Lower leg skin (tissue), 4 donors: Measurements from ENCODE around the gene PTGDR. TPM values are rescaled to one million over a fixed set of nuclear protein-coding genes. Genes with fewer than 3 reads are reported as not detected.

ENCODE experiments used
- DNase-seq, 2 donors: peaks; one replicate each; pipeline ENCODE4 v3.0.0-alpha.2; 2019; ENCODE audit warnings: low spot score in 2 of 2
- H3K4me3 ChIP-seq: fragments of 200-600 bp; sonication (generic); 2 replicates; pipeline ENCODE4 v1.5.1; 2017; ENCODE audit warnings: mild to moderate bottlenecking, low read depth; ENCODE audit not compliant: poor library complexity, severe bottlenecking
- POLR2A ChIP-seq, 2 donors: fragments of 450-650 bp; IDR thresholded peaks; one replicate each; pipeline ENCODE4 v1.6.1; 2016 to 2017; ENCODE audit warnings: antibody characterized with exemption in 2 of 2, mild to moderate bottlenecking in 1 of 2, moderate library complexity in 1 of 2
- WGBS, 2 donors: methylation state at CpG; one replicate each; pipeline ENCODE4 v1.1.5; 2018; 5-methylcytosine and 5-hydroxymethylcytosine counted together
- intact Hi-C: fragments of 100-400 bp; cut with DNase I; formaldehyde crosslinking; loops from one replicate; pipeline ENCODE4 v1.15.0; 2023; ENCODE audit warnings: low total_unique reads
- total RNA-seq, 4 donors: library from RNA; depleted of rRNA; stranded (reverse); fragments of >200 nt; gene quantifications; one replicate each; pipeline ENCODE4 v1.1.0, GENCODE V29; 2016
- TF ChIP-seq, protein P1 (sequence below), 3 donors: fragments of 450-650 bp; IDR thresholded peaks; one replicate each; pipeline ENCODE4 v1.5.1; 2016; ENCODE audit warnings: antibody characterized with exemption in 3 of 3, mild to moderate bottlenecking in 3 of 3, moderate library complexity in 2 of 3

Gene PTGDR, protein sequence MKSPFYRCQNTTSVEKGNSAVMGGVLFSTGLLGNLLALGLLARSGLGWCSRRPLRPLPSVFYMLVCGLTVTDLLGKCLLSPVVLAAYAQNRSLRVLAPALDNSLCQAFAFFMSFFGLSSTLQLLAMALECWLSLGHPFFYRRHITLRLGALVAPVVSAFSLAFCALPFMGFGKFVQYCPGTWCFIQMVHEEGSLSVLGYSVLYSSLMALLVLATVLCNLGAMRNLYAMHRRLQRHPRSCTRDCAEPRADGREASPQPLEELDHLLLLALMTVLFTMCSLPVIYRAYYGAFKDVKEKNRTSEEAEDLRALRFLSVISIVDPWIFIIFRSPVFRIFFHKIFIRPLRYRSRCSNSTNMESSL
- 1 to 10 TPM in 1 of 4 donors, under 1 TPM in 2, not detected in 1; 0.65 to 2.8 (median 0.88) TPM for total RNA-seq

GRCh38 chr14:52267501-52268278 is at the start of gene PTGDR:
PTGDR (plus strand) TSS chr14:52267698; CDS start chr14:52267815, 117 bp downstream.
- peak in 1 of 2 donors; percentile 86 for DNase-seq
- WGBS, 2 donors, result 2% methylated on average over 17 to 40 of the region's 63 CpGs
- H3K4me3 ChIP-seq, result peak within 1 kb of the TSS; percentile 13
- intact Hi-C loops, result no loop called here
- TF ChIP-seq POLR2A (IDR thresholded peaks at IDR 0.05), result no peak
- TF ChIP-seq, protein P1, sequence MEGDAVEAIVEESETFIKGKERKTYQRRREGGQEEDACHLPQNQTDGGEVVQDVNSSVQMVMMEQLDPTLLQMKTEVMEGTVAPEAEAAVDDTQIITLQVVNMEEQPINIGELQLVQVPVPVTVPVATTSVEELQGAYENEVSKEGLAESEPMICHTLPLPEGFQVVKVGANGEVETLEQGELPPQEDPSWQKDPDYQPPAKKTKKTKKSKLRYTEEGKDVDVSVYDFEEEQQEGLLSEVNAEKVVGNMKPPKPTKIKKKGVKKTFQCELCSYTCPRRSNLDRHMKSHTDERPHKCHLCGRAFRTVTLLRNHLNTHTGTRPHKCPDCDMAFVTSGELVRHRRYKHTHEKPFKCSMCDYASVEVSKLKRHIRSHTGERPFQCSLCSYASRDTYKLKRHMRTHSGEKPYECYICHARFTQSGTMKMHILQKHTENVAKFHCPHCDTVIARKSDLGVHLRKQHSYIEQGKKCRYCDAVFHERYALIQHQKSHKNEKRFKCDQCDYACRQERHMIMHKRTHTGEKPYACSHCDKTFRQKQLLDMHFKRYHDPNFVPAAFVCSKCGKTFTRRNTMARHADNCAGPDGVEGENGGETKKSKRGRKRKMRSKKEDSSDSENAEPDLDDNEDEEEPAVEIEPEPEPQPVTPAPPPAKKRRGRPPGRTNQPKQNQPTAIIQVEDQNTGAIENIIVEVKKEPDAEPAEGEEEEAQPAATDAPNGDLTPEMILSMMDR (IDR thresholded peaks at IDR 0.05), result no peak

DNA sequence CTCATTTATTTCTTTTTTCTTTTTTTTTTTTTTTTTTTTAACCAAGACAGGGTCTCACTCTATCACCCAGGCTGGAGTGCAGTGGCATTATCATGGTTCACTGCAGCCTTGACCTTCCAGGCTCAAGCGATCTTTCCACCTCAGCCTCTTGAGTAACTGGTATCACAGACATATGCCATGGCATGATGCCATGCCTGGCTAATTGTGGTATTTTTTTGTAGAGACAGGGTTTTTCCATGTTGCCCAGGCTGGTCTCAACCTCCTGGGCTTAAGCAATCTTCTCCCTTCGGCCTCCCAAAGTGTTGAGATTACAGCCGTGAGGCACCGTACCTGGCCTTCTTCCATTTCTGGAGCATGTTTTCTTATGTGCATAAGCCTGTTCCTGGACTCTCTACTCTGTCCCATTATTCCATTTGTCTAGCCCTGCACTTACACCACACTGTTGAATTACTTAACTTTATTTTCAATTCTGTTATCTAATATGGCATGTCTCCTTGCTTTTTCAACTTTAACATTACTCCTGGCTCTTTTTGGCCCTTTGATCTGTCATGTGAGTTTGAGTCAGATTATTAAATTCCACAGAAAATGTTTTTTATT is 47.9 kb upstream of the PTGDR start:
- WGBS, 2 donors, result 72 to 86% methylated on average over 4 of the region's 4 CpGs
- no peak for TF ChIP-seq POLR2A (IDR thresholded peaks at IDR 0.05)
- TF ChIP-seq, protein P1 (IDR thresholded peaks at IDR 0.05), result no peak
- intact Hi-C loops, result no loop called here
- no peak overlapping the region for H3K4me3 ChIP-seq
- DNase-seq, result no peak

DNA sequence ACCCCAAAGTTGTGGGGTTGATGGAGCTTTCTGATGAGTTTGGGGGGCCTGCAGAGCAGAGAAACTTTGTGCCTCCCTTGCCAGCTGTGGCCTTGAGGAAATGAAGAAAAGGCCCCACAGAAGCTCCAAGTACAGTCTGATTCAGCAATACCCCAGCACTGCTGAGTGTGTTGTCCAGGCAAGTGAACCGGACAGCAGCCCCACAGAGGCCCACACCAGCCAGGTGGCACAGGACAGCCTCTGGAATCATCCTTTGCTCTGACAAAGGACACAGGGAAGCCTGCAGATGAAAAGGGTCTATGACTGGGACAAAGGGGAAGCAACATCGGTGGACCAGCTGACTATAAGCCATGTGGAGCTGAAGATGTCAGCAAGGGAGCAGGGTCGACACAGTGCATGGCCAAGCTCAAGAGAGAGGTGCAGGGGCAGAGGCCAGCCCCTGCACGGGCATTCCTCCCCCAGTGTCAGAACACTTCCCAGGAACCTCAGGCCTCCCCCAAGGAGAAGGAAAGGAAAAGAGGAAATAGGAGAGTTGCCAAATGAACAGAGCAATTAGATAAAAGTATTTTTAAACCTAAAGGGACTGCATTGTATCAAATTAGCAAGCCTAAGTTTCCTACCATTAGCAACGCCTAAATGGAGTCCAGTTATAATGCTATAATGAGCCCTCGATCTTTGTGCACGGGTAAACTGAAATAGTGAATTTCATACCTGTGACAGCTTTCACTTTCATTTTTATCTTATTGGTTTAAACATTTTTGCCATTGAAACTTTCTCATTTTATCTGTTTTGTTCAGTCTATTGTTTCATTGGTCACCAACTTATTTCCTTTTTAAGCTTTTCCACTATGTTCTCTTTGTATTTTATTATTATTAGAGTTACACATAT is 46.3 kb upstream of the PTGDR start:
- TF ChIP-seq, protein P1 (IDR thresholded peaks at IDR 0.05), result no peak
- TF ChIP-seq POLR2A (IDR thresholded peaks at IDR 0.05), result no peak
- no peak overlapping the region for H3K4me3 ChIP-seq
- 66 to 71% methylated on average over 7 of the region's 7 CpGs for WGBS, 2 donors
- DNase-seq, result no peak
- intact Hi-C loops, result no loop called here

GRCh38 chr14:52222901-52223300 is 44.6 kb upstream of the PTGDR start:
- TF ChIP-seq, protein P1 (IDR thresholded peaks at IDR 0.05), result no peak
- H3K4me3 ChIP-seq, result no peak overlapping the region
- 75 to 80% methylated on average over 9 of the region's 9 CpGs for WGBS, 2 donors
- intact Hi-C loops, result no loop called here
- no peak for DNase-seq

- TF ChIP-seq, protein P1 (IDR thresholded peaks at IDR 0.05), result no peak
- TF ChIP-seq POLR2A (IDR thresholded peaks at IDR 0.05), result no peak
- intact Hi-C loops, result no loop called here
- no peak for DNase-seq
- H3K4me3 ChIP-seq, result no peak overlapping the region
- 79 to 80% methylated on average over 7 of the region's 7 CpGs for WGBS, 2 donors
These were observed 39.8 kb upstream of the PTGDR start for GRCh38 chr14:52227619-52228222.
